Keratinocyte (primary cell): Measurements from ENCODE around the gene PTN. TPM values are rescaled to one million over a fixed set of nuclear protein-coding genes. Genes with fewer than 3 reads are reported as not detected.

Experiments
- DNase-seq: peaks from one replicate; pipeline ENCODE4 v3.0.0-alpha.2; 2011; ENCODE audit warnings: low read depth, missing footprints, low spot score
- FAIRE-seq: peaks from 2 replicates; lab custom pipeline; 2011; peaks lifted over from hg19 to GRCh38; lab: Jason Lieb, UNC
- H2AFZ ChIP-seq: 2 replicates; pipeline ENCODE4 v1.6.0; 2012; ENCODE audit warnings: low read length, control low read depth, inconsistent platforms; ENCODE audit not compliant: control insufficient read depth
- H3K27ac ChIP-seq: 2 replicates; pipeline ENCODE4 v1.5.1; 2011; ENCODE audit warnings: low read length; ENCODE audit not compliant: control insufficient read depth, insufficient read depth
- H3K27me3 ChIP-seq: 3 replicates; pipeline ENCODE4 v1.6.0; 2011; ENCODE audit warnings: low read length; ENCODE audit not compliant: control insufficient read depth, insufficient read depth; ENCODE audit errors: extremely low read depth
- H3K36me3 ChIP-seq, 2 experiments: 2 replicates in 1 of 2; 3 replicates in 1 of 2; pipeline ENCODE4 v1.5.1; 2011; ENCODE audit warnings: low read length in 2 of 2, mild to moderate bottlenecking in 1 of 2; ENCODE audit not compliant: control insufficient read depth in 2 of 2, insufficient read depth in 2 of 2; ENCODE audit errors: extremely low read depth in 1 of 2
- H3K4me1 ChIP-seq: 3 replicates; pipeline ENCODE4 v1.5.1; 2011; ENCODE audit warnings: low read length; ENCODE audit not compliant: control insufficient read depth, insufficient read depth; ENCODE audit errors: extremely low read depth
- H3K4me2 ChIP-seq: 3 replicates; pipeline ENCODE4 v1.6.0; 2011; ENCODE audit warnings: low read depth, low read length; ENCODE audit not compliant: control insufficient read depth, insufficient read depth; ENCODE audit errors: extremely low read depth
- H3K4me3 ChIP-seq, 3 experiments: fragments of 200-600 bp in 1 of 3; sonication (generic) in 1 of 3; 2 replicates in 2 of 3; 3 replicates in 1 of 3; pipeline ENCODE4 v1.5.1; 2011 to 2016; ENCODE audit warnings: low read length in 3 of 3, mild to moderate bottlenecking in 3 of 3, control low read depth in 2 of 3, inconsistent platforms in 1 of 3, low read depth in 1 of 3, mixed read lengths in 1 of 3, mixed run types in 1 of 3, moderate library complexity in 1 of 3; ENCODE audit not compliant: control insufficient read depth in 2 of 3, insufficient read depth in 2 of 3; ENCODE audit errors: extremely low read depth in 1 of 3
- H3K79me2 ChIP-seq: 2 replicates; pipeline ENCODE4 v1.6.0; 2012; ENCODE audit warnings: low read length; ENCODE audit not compliant: control insufficient read depth, insufficient read depth
- H3K9ac ChIP-seq: 3 replicates; pipeline ENCODE4 v1.6.0; 2011; ENCODE audit warnings: low read length; ENCODE audit not compliant: control insufficient read depth, insufficient read depth; ENCODE audit errors: extremely low read depth
- H3K9me1 ChIP-seq: 3 replicates; pipeline ENCODE4 v1.6.0; 2011; ENCODE audit warnings: low read length; ENCODE audit not compliant: control insufficient read depth, insufficient read depth; ENCODE audit errors: extremely low read depth
- H3K9me3 ChIP-seq: 2 replicates; pipeline ENCODE4 v1.5.1; 2012; ENCODE audit warnings: low read depth, low read length; ENCODE audit not compliant: control insufficient read depth
- H4K20me1 ChIP-seq: 3 replicates; pipeline ENCODE4 v1.6.0; 2011; ENCODE audit warnings: low read length; ENCODE audit not compliant: control insufficient read depth, insufficient read depth; ENCODE audit errors: extremely low read depth
- CTCF ChIP-seq, 3 experiments: IDR thresholded peaks in 1 of 3; conservative IDR thresholded peaks in 1 of 3; optimal IDR thresholded peaks in 1 of 3; 2 replicates in 2 of 3; 3 replicates in 1 of 3; pipeline versions ENCODE3 to v1.5.1; 2011; ENCODE audit warnings: low read length in 3 of 3, mild to moderate bottlenecking in 3 of 3, moderate library complexity in 2 of 3, control low read depth in 1 of 3, inconsistent platforms in 1 of 3; ENCODE audit not compliant: insufficient read depth in 2 of 3; ENCODE audit errors: extremely low read depth in 1 of 3
- EZH2 ChIP-seq: IDR thresholded peaks from one replicate; pipeline ENCODE4 v1.6.1; 2012; ENCODE audit warnings: inconsistent platforms, mild to moderate bottlenecking, low read length, moderate library complexity
- dilution Hi-C: fragments of 300-500 bp; cut with MboI; formaldehyde crosslinking; loops from one replicate; pipeline ENCODE4 v1.7.0; 2020; ENCODE audit warnings: low sequenced_read_pairs; ENCODE audit not compliant: extremely low pct_ligation_motif_present
- polyA plus RNA-seq, 5 experiments: library from polyadenylated mRNA; depleted of rRNA in 3 of 5; stranded (reverse) in 3 of 5; stranded (forward) in 1 of 5; unstranded in 1 of 5; fragments of >200 nt; gene quantifications; 1 replicate in 1 of 5; 2 replicates in 3 of 5; 3 replicates in 1 of 5; pipeline versions ENCODE4 v1.2.1 to v1.2.3, GENCODE V29; 2011 to 2012; ENCODE audit warnings: missing spikeins in 2 of 5, low read depth in 1 of 5, low replicate concordance in 1 of 5

PTN gene
- polyA plus RNA-seq, 1 donor (not counting 4 experiments of a cell fraction or from before 2014, with no cell fraction given): not detected

- H3K4me1 ChIP-seq: no peaks in the 10 kb centered on the region
- FAIRE-seq (no peak), DNase-seq (no peak)
- no peak overlapping the region for H3K4me2 ChIP-seq
- H3K36me3 ChIP-seq: no peaks in the 10 kb centered on the region
- H3K79me2 ChIP-seq: no peaks in the 10 kb centered on the region
- no peak overlapping the region for H3K27ac ChIP-seq
- H3K9ac ChIP-seq: no peak overlapping the region
- no peak overlapping the region for H2AFZ ChIP-seq
- dilution Hi-C loops: no loop called here
- no peaks in the 10 kb centered on the region for H3K9me3 ChIP-seq
- no peaks in the 10 kb centered on the region for H4K20me1 ChIP-seq
- H3K27me3 ChIP-seq: no peaks in the 10 kb centered on the region
- H3K9me1 ChIP-seq: no peaks in the 10 kb centered on the region
- TF ChIP-seq EZH2 (no peak), CTCF (optimal IDR thresholded peaks at IDR 0.05 in 1 of 3, IDR thresholded peaks at IDR 0.05 in 1 of 3, conservative IDR thresholded peaks at IDR 0.05 in 1 of 3; ENCODE audit: extremely low read depth in 1 of 3, insufficient read depth in 2 of 3, low read length in 3 of 3) (no peak)
- no peak overlapping the region for H3K4me3 ChIP-seq
Observed at GRCh38 chr7:137388916-137389315, 45.4 kb upstream of the PTN start.

GRCh38 chr7:137386966-137387365 is 43.4 kb upstream of the PTN start:
- Histone ChIP-seq H3K9me1 (no peaks in the 10 kb centered on the region), H2AFZ (no peak overlapping the region), H3K27me3 (no peaks in the 10 kb centered on the region), H3K4me1 (no peaks in the 10 kb centered on the region), H3K36me3 (no peaks in the 10 kb centered on the region), H3K9me3 (no peaks in the 10 kb centered on the region), H3K9ac (no peak overlapping the region), H3K4me2 (no peak overlapping the region), H4K20me1 (no peaks in the 10 kb centered on the region), H3K79me2 (no peaks in the 10 kb centered on the region), H3K4me3 (no peak overlapping the region), H3K27ac (no peak overlapping the region)
- DNase-seq (no peak), FAIRE-seq (no peak)
- TF ChIP-seq CTCF (optimal IDR thresholded peaks at IDR 0.05 in 1 of 3, IDR thresholded peaks at IDR 0.05 in 1 of 3, conservative IDR thresholded peaks at IDR 0.05 in 1 of 3; ENCODE audit: extremely low read depth in 1 of 3, insufficient read depth in 2 of 3, low read length in 3 of 3) (no peak), EZH2 (no peak)
- dilution Hi-C loops: no loop called here
